Adipose tissue (tissue), 3 donors: Measurements from ENCODE around the gene PNPLA3. TPM values are rescaled to one million over a fixed set of nuclear protein-coding genes. Genes with fewer than 3 reads are reported as not detected.

Experiments
- H3K27ac ChIP-seq: one replicate; pipeline ENCODE4 v1.5.1; 2013; ENCODE audit warnings: low read depth, low read length
- WGBS, 3 donors: extraction: QIAGEN DNeasy Blood & Tissue Kit; methylation state at CpG; one replicate each; pipeline ENCODE4 v1.1.7; 2013; 5-methylcytosine and 5-hydroxymethylcytosine counted together
- polyA plus RNA-seq, 3 donors: library from polyadenylated mRNA; stranded (reverse); fragments of 200-250 nt; gene quantifications; one replicate each; pipeline ENCODE4 v1.2.3, GENCODE V29; 2013
- donor health status: healthy with polysubstance abuse.
- donor health status: Bipolar disorder and iron deficiency.
- donor health status: healthy.

PNPLA3 gene
- polyA plus RNA-seq, 3 donors = 1.1 to 6.6 (median 2.8) TPM

- 12 to 20% (median 14%) methylated on average over 4 of the region's 4 CpGs for whole genome bisulfite sequencing, 3 donors
- H3K27ac ChIP-seq = no peak overlapping the region
Measured at GRCh38 chr22:43911351-43911750, 12.3 kb upstream of the PNPLA3 start.

- no peak overlapping the region for H3K27ac ChIP-seq
- 62 to 85% (median 82%) methylated on average over 6 of the region's 6 CpGs for WGBS, 3 donors
Measured at GRCh38 chr22:43917521-43917920, 6.1 kb upstream of the PNPLA3 start.

- 62 to 82% (median 81%) methylated on average over 16 of the region's 16 CpGs for WGBS, 3 donors
- no peak overlapping the region for H3K27ac ChIP-seq
Measured at GRCh38 chr22:43919106-43919973, 4.3 kb upstream of the PNPLA3 start.

- WGBS, 3 donors = 37 to 51% (median 44%) methylated on average over 4 of the region's 4 CpGs
- H3K27ac ChIP-seq = no peak overlapping the region
Measured at GRCh38 chr22:43921370-43921769, 2.2 kb upstream of the PNPLA3 start.

GRCh38 chr22:43922123-43922522 lies 1.5 kb upstream of the PNPLA3 start:
- WGBS, 3 donors = 70 to 88% (median 87%) methylated on average over 3 of the region's 3 CpGs
- H3K27ac ChIP-seq = no peak overlapping the region

- WGBS, 3 donors = 0 to 4% (median 1%) methylated on average over 13 of the region's 13 CpGs
- no peak overlapping the region for H3K27ac ChIP-seq
Measured at GRCh38 chr22:43923191-43923590, 414 bp upstream of the PNPLA3 start.

- 55 to 67% (median 64%) methylated on average over 7 of the region's 7 CpGs for whole genome bisulfite sequencing, 3 donors
- H3K27ac ChIP-seq = no peak overlapping the region
Measured at GRCh38 chr22:43924877-43925276, 1.3 kb downstream of the PNPLA3 start.

- H3K27ac ChIP-seq = no peak overlapping the region
- WGBS, 3 donors = 64 to 77% (median 73%) methylated on average over 6 of the region's 6 CpGs
Measured at GRCh38 chr22:43925433-43926348, 2.1 kb downstream of the PNPLA3 start.

- H3K27ac ChIP-seq = no peak overlapping the region
Measured at GRCh38 chr22:43926349-43926710, 2.7 kb downstream of the PNPLA3 start.

GRCh38 chr22:43928468-43928867 lies 4.9 kb downstream of the PNPLA3 start:
- 51 to 77% (median 58%) methylated on average over 5 of the region's 5 CpGs for WGBS, 3 donors
- no peak overlapping the region for H3K27ac ChIP-seq

More at GRCh38 chr22:43926349-43926710, 2.7 kb downstream of the PNPLA3 start:
- 81 to 96% (median 91%) methylated on average over 1 of the region's 1 CpG for WGBS, 3 donors

GRCh38 chr22:43928908-43929307 lies 5.3 kb downstream of the PNPLA3 start:
- H3K27ac ChIP-seq = no peak overlapping the region
- WGBS, 3 donors = 66 to 91% (median 88%) methylated on average over 6 of the region's 6 CpGs

- 75 to 80% (median 77%) methylated on average over 4 of the region's 4 CpGs for WGBS, 3 donors
- no peak overlapping the region for H3K27ac ChIP-seq
Measured at GRCh38 chr22:43931771-43932170, 8.2 kb downstream of the PNPLA3 start.

GRCh38 chr22:43941449-43941848 lies 17.8 kb downstream of the PNPLA3 start:
- H3K27ac ChIP-seq = no peak overlapping the region
- 83 to 87% (median 86%) methylated on average over 6 of the region's 6 CpGs for WGBS, 3 donors

- H3K27ac ChIP-seq = no peak overlapping the region
- WGBS, 3 donors = 83 to 86% (median 85%) methylated on average over 20 of the region's 20 CpGs
Measured at GRCh38 chr22:43944670-43945430, 21.2 kb downstream of the PNPLA3 start.

GRCh38 chr22:43945632-43946383 lies 22.2 kb downstream of the PNPLA3 start:
- WGBS, 3 donors = 47 to 51% (median 49%) methylated on average over 12 of the region's 12 CpGs

GRCh38 chr22:43946384-43946667 lies 22.7 kb downstream of the PNPLA3 start:
- WGBS, 3 donors = 69 to 75% (median 74%) methylated on average over 7 of the region's 7 CpGs
- no peak overlapping the region for H3K27ac ChIP-seq

More at GRCh38 chr22:43945632-43946383, 22.2 kb downstream of the PNPLA3 start:
- no peak overlapping the region for H3K27ac ChIP-seq

GRCh38 chr22:43948836-43949406 lies 25.3 kb downstream of the PNPLA3 start:
- WGBS, 3 donors = 77 to 83% (median 79%) methylated on average over 11 to 12 of the region's 12 CpGs
- H3K27ac ChIP-seq = no peak overlapping the region

GRCh38 chr22:43951391-43951790 lies 27.8 kb downstream of the PNPLA3 start:
- H3K27ac ChIP-seq = no peak overlapping the region
- WGBS, 3 donors = 75 to 84% (median 81%) methylated on average over 5 of the region's 5 CpGs
